H1 (cell line): ENCODE data around the gene EXT2. TPM values are rescaled to one million over a fixed set of nuclear protein-coding genes. Genes with fewer than 3 reads are reported as not detected.

Experiments
- CTCF ChIA-PET: fragments of 300-600 bp; sonication (Branson Sonifier 250); formaldehyde crosslinking; loops from one replicate; lab custom pipeline; 2021; ENCODE audit not compliant: partially characterized antibody; lab: Charles Lee
- POLR2A ChIA-PET: fragments of 300-600 bp; sonication (Branson Sonifier 250); formaldehyde crosslinking; loops from one replicate; lab custom pipeline; 2021; ENCODE audit warnings: inconsistent platforms; ENCODE audit not compliant: partially characterized antibody; lab: Charles Lee
- DNase-seq, 2 experiments: peaks; one replicate each; pipeline versions ENCODE4 v3.0.0 to v3.0.0-alpha.2; 2010 to 2022; ENCODE audit warnings: low spot score in 2 of 2, low read depth in 1 of 2, mixed read lengths in 1 of 2
- FAIRE-seq: peaks from 2 replicates; lab custom pipeline; 2011; peaks lifted over from hg19 to GRCh38; lab: Jason Lieb, UNC
- H2AFZ ChIP-seq: 2 replicates; pipeline ENCODE4 v1.8.1; 2012; ENCODE audit warnings: low read length, inconsistent platforms
- H2AK5ac ChIP-seq: 2 replicates; pipeline ENCODE4 v1.6.1; 2013; ENCODE audit warnings: low read depth, low read length
- H2BK120ac ChIP-seq: replicated peaks from 2 replicates; pipeline ENCODE3; 2013; ENCODE audit warnings: low read depth, low read length, inconsistent platforms
- H2BK12ac ChIP-seq: 2 replicates; pipeline ENCODE4 v1.6.1; 2013; ENCODE audit warnings: low read depth, low read length
- H2BK15ac ChIP-seq: 2 replicates; pipeline ENCODE4 v1.6.1; 2013; ENCODE audit warnings: low read length
- H2BK20ac ChIP-seq: 2 replicates; pipeline ENCODE4 v1.6.1; 2013; ENCODE audit warnings: low read length
- H2BK5ac ChIP-seq: 2 replicates; pipeline ENCODE4 v1.6.1; 2013; ENCODE audit warnings: low read depth, low read length
- H3K14ac ChIP-seq: 2 replicates; pipeline ENCODE4 v1.6.1; 2013; ENCODE audit warnings: inconsistent platforms; ENCODE audit not compliant: insufficient read length
- H3K18ac ChIP-seq: 2 replicates; pipeline ENCODE4 v1.6.1; 2013; ENCODE audit warnings: low read length; ENCODE audit errors: extremely low read depth
- H3K23ac ChIP-seq: 2 replicates; pipeline ENCODE4 v1.6.1; 2013; ENCODE audit warnings: inconsistent platforms; ENCODE audit not compliant: insufficient read length
- H3K23me2 ChIP-seq: 2 replicates; pipeline ENCODE4 v1.6.1; 2013; ENCODE audit warnings: low read depth, low read length
- H3K27ac ChIP-seq: 2 replicates; pipeline ENCODE4 v1.6.1; 2011; ENCODE audit warnings: low read depth, low read length, inconsistent platforms
- H3K27me3 ChIP-seq, 4 experiments: replicated peaks in 1 of 4; 1 replicate in 1 of 4; 2 replicates in 3 of 4; pipeline versions ENCODE4 v1.6.1 to v1.8.1; 2011 to 2013; ENCODE audit warnings: low read length in 3 of 4, mild to moderate bottlenecking in 3 of 4, inconsistent platforms in 2 of 4, mixed read lengths in 2 of 4, moderate library complexity in 1 of 4; ENCODE audit not compliant: control insufficient read depth in 3 of 4, insufficient read depth in 3 of 4; ENCODE audit errors: extremely low read depth in 1 of 4
- H3K36me3 ChIP-seq, 4 experiments: 2 replicates each; pipeline versions ENCODE4 v1.6.1 to v1.8.1; 2011 to 2013; ENCODE audit warnings: mild to moderate bottlenecking in 4 of 4, low read length in 3 of 4, moderate library complexity in 2 of 4, control low read depth in 1 of 4, inconsistent platforms in 1 of 4; ENCODE audit not compliant: insufficient read depth in 4 of 4, control insufficient read depth in 2 of 4
- H3K4ac ChIP-seq: replicated peaks from 2 replicates; pipeline ENCODE3; 2013; ENCODE audit warnings: low read length, low read depth, mixed read lengths, inconsistent platforms; ENCODE audit not compliant: insufficient read length
- H3K4me1 ChIP-seq, 4 experiments: replicated peaks in 1 of 4; 1 replicate in 1 of 4; 2 replicates in 3 of 4; pipeline versions ENCODE4 v1.6.1 to v1.8.1; 2011 to 2013; ENCODE audit warnings: low read length in 3 of 4, inconsistent platforms in 2 of 4, mixed read lengths in 1 of 4; ENCODE audit not compliant: insufficient read depth in 4 of 4, control insufficient read depth in 3 of 4
- H3K4me2 ChIP-seq, 2 experiments: 2 replicates each; pipeline versions ENCODE4 v1.6.1 to v1.8.1; 2011 to 2013; ENCODE audit warnings: low read depth in 2 of 2, low read length in 2 of 2, control low read depth in 1 of 2, inconsistent platforms in 1 of 2, mild to moderate bottlenecking in 1 of 2; ENCODE audit not compliant: insufficient read depth in 1 of 2
- H3K4me3 ChIP-seq, 4 experiments: fragments of 200-600, 300-600 bp in 1 of 4; sonication (generic), shearing (Covaris generic), sonication (Bioruptor Twin) in 1 of 4; 2 replicates each; pipeline versions ENCODE4 v1.5.1 to v1.8.1; 2011 to 2016; ENCODE audit warnings: low read length in 4 of 4, low read depth in 3 of 4, control low read depth in 2 of 4, inconsistent platforms in 2 of 4, mild to moderate bottlenecking in 2 of 4, mixed read lengths in 1 of 4, moderate library complexity in 1 of 4; ENCODE audit not compliant: insufficient read depth in 2 of 4; ENCODE audit errors: extremely low read depth in 1 of 4
- H3K56ac ChIP-seq: replicated peaks from 2 replicates; pipeline ENCODE3; 2013; ENCODE audit warnings: low read depth, mild to moderate bottlenecking, mixed read lengths, low read length, inconsistent platforms; ENCODE audit not compliant: insufficient read length
- H3K79me1 ChIP-seq: 2 replicates; pipeline ENCODE4 v1.6.1; 2013; ENCODE audit warnings: low read depth, low read length, control low read depth
- H3K79me2 ChIP-seq, 2 experiments: 2 replicates each; pipeline versions ENCODE4 v1.6.1 to v1.8.1; 2012 to 2013; ENCODE audit warnings: low read length in 2 of 2, mild to moderate bottlenecking in 2 of 2, inconsistent platforms in 1 of 2; ENCODE audit not compliant: insufficient read depth in 2 of 2, control insufficient read depth in 1 of 2
- H3K9ac ChIP-seq, 4 experiments: replicated peaks in 1 of 4; 1 replicate in 1 of 4; 2 replicates in 3 of 4; pipeline versions ENCODE4 v1.6.1 to v1.8.1; 2011 to 2013; ENCODE audit warnings: low read depth in 3 of 4, low read length in 3 of 4, control low read depth in 2 of 4, mild to moderate bottlenecking in 2 of 4, moderate library complexity in 2 of 4, inconsistent platforms in 1 of 4; ENCODE audit errors: extremely low read depth in 1 of 4
- H3K9me3 ChIP-seq, 2 experiments: 2 replicates each; pipeline versions ENCODE4 v1.6.1 to v1.8.1; 2012 to 2013; ENCODE audit warnings: mild to moderate bottlenecking in 2 of 2, moderate library complexity in 2 of 2, control low read depth in 1 of 2, inconsistent platforms in 1 of 2, low read depth in 1 of 2, low read length in 1 of 2, mixed read lengths in 1 of 2; ENCODE audit not compliant: insufficient read depth in 2 of 2
- H4K20me1 ChIP-seq, 2 experiments: replicated peaks in 1 of 2; 2 replicates each; pipeline versions ENCODE3 to v1.8.1; 2011 to 2013; ENCODE audit warnings: inconsistent platforms in 2 of 2, low read length in 2 of 2, mild to moderate bottlenecking in 1 of 2; ENCODE audit not compliant: insufficient read depth in 2 of 2, control insufficient read depth in 1 of 2
- H4K5ac ChIP-seq: 2 replicates; pipeline ENCODE4 v1.6.1; 2013; ENCODE audit warnings: low read length, low read depth, mixed read lengths, inconsistent platforms; ENCODE audit not compliant: insufficient read length
- H4K8ac ChIP-seq: 2 replicates; pipeline ENCODE4 v1.8.0; 2013; ENCODE audit warnings: mild to moderate bottlenecking, moderate library complexity, low read length, inconsistent platforms; ENCODE audit not compliant: insufficient read depth; ENCODE audit errors: extremely low read depth
- H4K91ac ChIP-seq: replicated peaks from 2 replicates; pipeline ENCODE3; 2013; ENCODE audit warnings: low read length, mixed read lengths, inconsistent platforms; ENCODE audit not compliant: insufficient read length
- BCL11A ChIP-seq, 2 experiments: IDR thresholded peaks; one replicate each; pipeline ENCODE4 v1.6.1; 2011; ENCODE audit warnings: low read depth in 2 of 2, low read length in 2 of 2, mild to moderate bottlenecking in 2 of 2
- HDAC2 ChIP-seq, 2 experiments: fragments of 300-600 bp in 1 of 2; sonication (generic) in 1 of 2; IDR thresholded peaks; 2 replicates each; pipeline ENCODE4 v1.6.1; 2011 to 2012; ENCODE audit warnings: low read depth in 2 of 2, low read length in 2 of 2, mild to moderate bottlenecking in 2 of 2, moderate library complexity in 2 of 2, borderline replicate concordance in 1 of 2, inconsistent platforms in 1 of 2
- KDM4A ChIP-seq: IDR thresholded peaks from one replicate; pipeline ENCODE4 v1.7.1; 2012; ENCODE audit warnings: low read depth, mild to moderate bottlenecking, moderate library complexity, low read length, inconsistent platforms; ENCODE audit not compliant: severe bottlenecking
- POLR2A ChIP-seq, 2 experiments: IDR thresholded peaks; 1 replicate in 1 of 2; 2 replicates in 1 of 2; pipeline ENCODE4 v1.6.1; 2011; ENCODE audit warnings: low read depth in 2 of 2, low read length in 2 of 2, mild to moderate bottlenecking in 2 of 2; ENCODE audit errors: control extremely low read depth in 1 of 2
- POLR2AphosphoS5 ChIP-seq: IDR thresholded peaks from 2 replicates; pipeline ENCODE4 v1.6.1; 2011; ENCODE audit warnings: low read depth, low read length
- WGBS, 2 experiments: shearing (Covaris generic) in 1 of 2; methylation state at CpG; one replicate each; pipeline versions ENCODE4 v1.1.6 to v1.1.7; 2013 to 2015; ENCODE audit warnings: low lambda C conversion rate in 2 of 2, mixed read lengths in 2 of 2, inconsistent platforms in 1 of 2, low coverage in 1 of 2, missing lambda C conversion rate in 1 of 2; ENCODE audit not compliant: insufficient replicate concordance in 2 of 2, insufficient coverage in 1 of 2, insufficient read length in 1 of 2; ENCODE audit errors: extremely low coverage in 1 of 2, missing lambda C conversion rate in 1 of 2; 5-methylcytosine and 5-hydroxymethylcytosine counted together
- polyA plus RNA-seq, 7 experiments: library from polyadenylated mRNA; depleted of rRNA in 3 of 7; stranded (reverse) in 5 of 7; unstranded in 2 of 7; fragments of >200 nt in 5 of 7; fragments of 200-250 nt in 2 of 7; gene quantifications; 1 replicate in 5 of 7; 2 replicates in 1 of 7; 4 replicates in 1 of 7; pipeline versions ENCODE4 v1.2.1 to v1.2.3, GENCODE V29; 2011 to 2013; ENCODE audit warnings: missing spikeins in 2 of 7, mixed read lengths in 2 of 7
- total RNA-seq: library from RNA; stranded (reverse); fragmentation: NEBNext Ultra II Directional; extraction: Animal tissue kit (Norgen Biotek cat#: 25700); gene quantifications from 2 replicates; pipeline ENCODE4 v1.2.1, GENCODE V29; 2021

The EXT2 gene
- total and polyA plus RNA-seq, 2 of the 8 experiments (the other 6 are each of a cell fraction or from before 2014, with no cell fraction given), result 29.8 to 42.8 TPM

DNA sequence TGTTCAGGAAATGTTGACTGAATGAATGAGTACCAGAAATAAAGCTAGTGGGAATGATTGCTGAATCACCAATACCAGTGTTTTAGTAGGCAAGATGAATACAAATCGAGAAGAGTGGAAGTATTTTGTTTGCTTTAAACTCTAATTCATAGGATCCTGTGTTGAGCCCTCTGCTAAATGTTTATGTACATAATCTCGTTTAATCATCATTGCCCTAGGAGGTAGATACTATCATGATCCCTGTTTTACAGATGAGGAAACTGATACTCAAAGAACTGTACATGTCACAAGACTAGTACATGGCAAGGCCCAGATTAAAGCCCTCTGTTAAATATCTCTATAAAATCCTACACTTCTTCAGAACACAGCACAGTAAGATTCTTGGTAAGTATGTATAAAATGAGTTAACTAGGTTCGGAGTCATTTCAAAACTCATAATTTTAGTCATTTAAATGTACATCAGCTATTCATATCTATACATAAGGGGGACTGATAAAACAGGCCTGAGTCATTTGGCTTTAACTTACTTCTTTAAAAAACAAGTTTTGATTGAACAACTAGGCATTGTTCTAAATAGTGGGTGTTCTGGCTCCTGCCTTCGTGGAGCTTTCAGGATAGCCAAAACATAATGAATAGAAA is 97.1 kb downstream of the EXT2 start:
- Histone ChIP-seq H3K4ac (no peak overlapping the region), H3K79me1 (no peaks in the 10 kb centered on the region), H3K56ac (no peak overlapping the region), H3K18ac (no peak overlapping the region), H2AK5ac (no peak overlapping the region), H3K14ac (no peak overlapping the region), H2BK12ac (no peak overlapping the region), H3K4me3 (no peak overlapping the region), H2BK15ac (no peak overlapping the region), H2BK5ac (no peak overlapping the region), H3K27me3 (no peaks in the 10 kb centered on the region), H2AFZ (no peak overlapping the region), H2BK20ac (no peak overlapping the region), H4K8ac (no peak overlapping the region), H4K5ac (no peak overlapping the region), H3K27ac (no peak overlapping the region), H3K9me3 (peaks cover 10 to 14% of the 10 kb centered on the region in 2 experiments), H3K4me2 (no peak overlapping the region), H3K79me2 (no peaks in the 10 kb centered on the region), H2BK120ac (no peak overlapping the region), H3K23ac (no peak overlapping the region), H3K23me2 (no peaks in the 10 kb centered on the region), H4K91ac (no peak overlapping the region), H3K4me1 (peaks cover 0 to 13% (median 8%) of the 10 kb centered on the region in 4 experiments; a peak in 3 of 7 replicates), H3K36me3 (peaks cover 0 to 2% (median 0%) of the 10 kb centered on the region in 4 experiments; a peak in 2 of 8 replicates), H4K20me1 (no peaks in the 10 kb centered on the region), H3K9ac (no peak overlapping the region)
- CTCF ChIA-PET, result interaction anchor here (0.6 to 3.1 kb wide), 3 partner anchors 14 to 100 kb away, joined by 3 to 13 read pairs (median 3); no protein-coding TSS in a partner anchor
- DNase-seq (no peak), FAIRE-seq (no peak)
- TF ChIP-seq POLR2A (IDR thresholded peaks at IDR 0.05; ENCODE audit: control extremely low read depth in 1 of 2, low read depth in 2 of 2, low read length in 2 of 2) (no peak), KDM4A (no peak), BCL11A (IDR thresholded peaks at IDR 0.05; ENCODE audit: low read depth in 2 of 2, low read length in 2 of 2) (no peak), POLR2AphosphoS5 (no peak), HDAC2 (IDR thresholded peaks at IDR 0.05; ENCODE audit: borderline replicate concordance in 1 of 2, low read depth in 2 of 2, low read length in 2 of 2) (no peak)
- 86% methylated on average over 4 of the region's 4 CpGs; no CpG with 5 or more reads in 1 of the 2 experiments for WGBS, 2 experiments
- POLR2A ChIA-PET, result no interaction called here
